Measurements from ENCODE around the gene GAGE12D. TPM values are rescaled to one million over a fixed set of nuclear protein-coding genes. Genes with fewer than 3 reads are reported as not detected.

GAGE12D gene
- total RNA-seq, 1 donor from 2014 or later = not detected

Other genes starting within 250 kb of the GAGE12D start
- not detected in 2 replicates for gene GAGE10, start 238.1 kb upstream of the GAGE12D start, total RNA-seq
- not detected in 2 replicates for gene GAGE12J, start 219.7 kb upstream of the GAGE12D start, total RNA-seq
- not detected in 2 replicates for gene GAGE13, start 210.2 kb upstream of the GAGE12D start, total RNA-seq
- not detected in 2 replicates for gene GAGE12C, start 9.6 kb upstream of the GAGE12D start, total RNA-seq
- gene GAGE12E, start 9.6 kb downstream of the GAGE12D start, total RNA-seq = not detected in 2 replicates
- gene GAGE12F, start 19.1 kb downstream of the GAGE12D start, total RNA-seq = not detected in 2 replicates
- not detected in 2 replicates for gene GAGE12G, start 28.7 kb downstream of the GAGE12D start, total RNA-seq
- not detected in 2 replicates for gene GAGE12H, start 38.2 kb downstream of the GAGE12D start, total RNA-seq
- not detected in 2 replicates for gene GAGE2A, start 47.8 kb downstream of the GAGE12D start, total RNA-seq
- gene GAGE1, start 57.3 kb downstream of the GAGE12D start, total RNA-seq = not detected in 2 replicates
- not detected in 2 replicates for gene PAGE1, start 154.3 kb downstream of the GAGE12D start, total RNA-seq